ENCODE results near the gene PTGS1.
A peak's percentile ranks its signal among the peaks of the same experiment; 100 is the strongest.
"Not testable (repeated sequence)": the region's sequence is repeated elsewhere in the genome, so short reads cannot be mapped to it uniquely, and the experiment has no call there.

The PTGS1 gene

GRCh38 chr9:122347348-122348287 lies 23.2 kb upstream of the PTGS1 start:
- DNase-seq (ENCODE audit: low read depth, low spot score), result peak; percentile 44

- no peak for DNase-seq (ENCODE audit: low read depth, low spot score)
Observed at GRCh38 chr9:122348288-122348777, 22.5 kb upstream of the PTGS1 start.

- no peak for DNase-seq (ENCODE audit: low read depth, low spot score)
Observed at GRCh38 chr9:122348791-122349190, 22.0 kb upstream of the PTGS1 start.

- DNase-seq (ENCODE audit: low read depth, low spot score), result no peak
Observed at GRCh38 chr9:122349201-122349600, 21.6 kb upstream of the PTGS1 start.

- DNase-seq (ENCODE audit: low read depth, low spot score), result peak; percentile 89
Observed at GRCh38 chr9:122350577-122351355, 20.1 kb upstream of the PTGS1 start.

- DNase-seq (ENCODE audit: low read depth, low spot score), result no peak
Observed at GRCh38 chr9:122354536-122355199, 16.2 kb upstream of the PTGS1 start.

GRCh38 chr9:122355336-122355875 lies 15.4 kb upstream of the PTGS1 start:
- no peak for DNase-seq (ENCODE audit: low read depth, low spot score)

GRCh38 chr9:122356627-122357026 lies 14.2 kb upstream of the PTGS1 start:
- DNase-seq (ENCODE audit: low read depth, low spot score), result no peak

- DNase-seq (ENCODE audit: low read depth, low spot score), result peak; percentile 54
Observed at GRCh38 chr9:122360891-122361290, 9.9 kb upstream of the PTGS1 start.

- not testable (repeated sequence) for DNase-seq (ENCODE audit: low read depth, low spot score)
Observed at GRCh38 chr9:122363131-122363530, 7.7 kb upstream of the PTGS1 start.

GRCh38 chr9:122364117-122364782 lies 6.6 kb upstream of the PTGS1 start:
- DNase-seq (ENCODE audit: low read depth, low spot score), result no peak

GRCh38 chr9:122364783-122365150 lies 6.1 kb upstream of the PTGS1 start:
- no peak for DNase-seq (ENCODE audit: low read depth, low spot score)

- DNase-seq (ENCODE audit: low read depth, low spot score), result no peak
Observed at GRCh38 chr9:122366074-122366660, 4.7 kb upstream of the PTGS1 start.

- no peak for DNase-seq (ENCODE audit: low read depth, low spot score)
Observed at GRCh38 chr9:122367065-122367464, 3.8 kb upstream of the PTGS1 start.

GRCh38 chr9:122367774-122368460 lies 2.9 kb upstream of the PTGS1 start:
- DNase-seq (ENCODE audit: low read depth, low spot score), result no peak

- DNase-seq (ENCODE audit: low read depth, low spot score), result no peak
Observed at GRCh38 chr9:122368642-122369041, 2.2 kb upstream of the PTGS1 start.

GRCh38 chr9:122370303-122370702 lies 521 bp upstream of the PTGS1 start:
- DNase-seq (ENCODE audit: low read depth, low spot score), result no peak

- DNase-seq (ENCODE audit: low read depth, low spot score), result no peak
Observed at GRCh38 chr9:122371846-122372245, 1.0 kb downstream of the PTGS1 start.

GRCh38 chr9:122372856-122373845 lies 2.3 kb downstream of the PTGS1 start:
- DNase-seq (ENCODE audit: low read depth, low spot score), result no peak

Measured in astrocyte of the hippocampus (primary cell).